ENCODE results near the gene ZNF516.

- TF ChIP-seq, protein P1, sequence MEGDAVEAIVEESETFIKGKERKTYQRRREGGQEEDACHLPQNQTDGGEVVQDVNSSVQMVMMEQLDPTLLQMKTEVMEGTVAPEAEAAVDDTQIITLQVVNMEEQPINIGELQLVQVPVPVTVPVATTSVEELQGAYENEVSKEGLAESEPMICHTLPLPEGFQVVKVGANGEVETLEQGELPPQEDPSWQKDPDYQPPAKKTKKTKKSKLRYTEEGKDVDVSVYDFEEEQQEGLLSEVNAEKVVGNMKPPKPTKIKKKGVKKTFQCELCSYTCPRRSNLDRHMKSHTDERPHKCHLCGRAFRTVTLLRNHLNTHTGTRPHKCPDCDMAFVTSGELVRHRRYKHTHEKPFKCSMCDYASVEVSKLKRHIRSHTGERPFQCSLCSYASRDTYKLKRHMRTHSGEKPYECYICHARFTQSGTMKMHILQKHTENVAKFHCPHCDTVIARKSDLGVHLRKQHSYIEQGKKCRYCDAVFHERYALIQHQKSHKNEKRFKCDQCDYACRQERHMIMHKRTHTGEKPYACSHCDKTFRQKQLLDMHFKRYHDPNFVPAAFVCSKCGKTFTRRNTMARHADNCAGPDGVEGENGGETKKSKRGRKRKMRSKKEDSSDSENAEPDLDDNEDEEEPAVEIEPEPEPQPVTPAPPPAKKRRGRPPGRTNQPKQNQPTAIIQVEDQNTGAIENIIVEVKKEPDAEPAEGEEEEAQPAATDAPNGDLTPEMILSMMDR (IDR thresholded peaks at IDR 0.05; ENCODE audit: poor library complexity) = no peak
- TF ChIP-seq EZH2 (IDR thresholded peaks at IDR 0.05; ENCODE audit: borderline replicate concordance) (no peak), EZH2phosphoT487 (IDR thresholded peaks at IDR 0.05; ENCODE audit: low read depth, severe bottlenecking, unreplicated experiment) (no peak)
Observed at GRCh38 chr18:76376225-76376624, 118.8 kb downstream of the ZNF516 start.

Data from hepatocyte (in vitro differentiated cells).